ENCODE results near the gene PDE6D. TPM values are rescaled to one million over a fixed set of nuclear protein-coding genes. Genes with fewer than 3 reads are reported as not detected.
A peak's percentile ranks its signal among the peaks of the same experiment; 100 is the strongest.

PDE6D gene
- total and polyA plus RNA-seq, 2 of the 13 experiments (the other 11 are each of a cell fraction or from before 2014, with no cell fraction given): 14.1 to 23.2 TPM

DNA sequence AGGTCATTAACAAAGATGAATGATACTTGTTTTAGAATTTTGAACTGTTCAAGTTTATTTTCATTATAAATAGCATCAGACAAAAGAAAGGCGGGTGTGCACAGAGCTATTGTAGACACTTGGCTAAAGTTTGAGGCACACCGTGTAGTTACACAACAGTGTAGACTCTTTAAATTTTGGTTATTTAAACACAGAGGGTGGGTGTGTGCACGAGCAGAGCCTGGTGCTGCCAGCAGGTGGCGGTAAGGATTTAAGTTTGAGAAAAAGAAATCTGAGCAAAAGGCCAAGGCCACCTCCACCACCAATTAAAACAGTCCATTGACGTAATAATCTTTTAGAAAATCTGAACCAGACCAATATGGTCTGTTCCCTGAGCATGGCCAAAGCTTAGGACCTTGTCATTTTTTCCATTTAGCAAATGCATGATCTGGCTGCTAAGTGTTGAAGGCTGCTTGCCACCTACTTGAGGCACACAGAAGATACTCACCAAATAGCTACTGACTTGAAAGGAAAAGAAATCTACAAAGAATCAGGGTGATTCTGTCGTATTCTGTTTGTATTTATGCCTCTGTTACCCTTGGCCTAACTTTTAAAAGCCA is 19.5 kb upstream of the PDE6D start (continued):
- TF ChIP-seq, protein P1, sequence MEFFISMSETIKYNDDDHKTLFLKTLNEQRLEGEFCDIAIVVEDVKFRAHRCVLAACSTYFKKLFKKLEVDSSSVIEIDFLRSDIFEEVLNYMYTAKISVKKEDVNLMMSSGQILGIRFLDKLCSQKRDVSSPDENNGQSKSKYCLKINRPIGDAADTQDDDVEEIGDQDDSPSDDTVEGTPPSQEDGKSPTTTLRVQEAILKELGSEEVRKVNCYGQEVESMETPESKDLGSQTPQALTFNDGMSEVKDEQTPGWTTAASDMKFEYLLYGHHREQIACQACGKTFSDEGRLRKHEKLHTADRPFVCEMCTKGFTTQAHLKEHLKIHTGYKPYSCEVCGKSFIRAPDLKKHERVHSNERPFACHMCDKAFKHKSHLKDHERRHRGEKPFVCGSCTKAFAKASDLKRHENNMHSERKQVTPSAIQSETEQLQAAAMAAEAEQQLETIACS (CRISPR knock-in tag; IDR thresholded peaks at IDR 0.05): no peak
- TF ChIP-seq ATF7 (IDR thresholded peaks at IDR 0.05) (no peak), ATF7 (CRISPR knock-in tag; IDR thresholded peaks at IDR 0.05) (no peak), XRCC5 (optimal IDR thresholded peaks at IDR 0.05; ENCODE audit: low read length) (peak; percentile 63), BORCS8-MEF2B (CRISPR knock-in tag; IDR thresholded peaks at IDR 0.05) (no peak), HMGXB4 (CRISPR knock-in tag; IDR thresholded peaks at IDR 0.05; ENCODE audit: borderline replicate concordance in 1 of 2, low read depth in 1 of 2) (no peak), YEATS4 (CRISPR knock-in tag; IDR thresholded peaks at IDR 0.05; ENCODE audit: borderline replicate concordance) (no peak), TBX2 (CRISPR knock-in tag; IDR thresholded peaks at IDR 0.05; ENCODE audit: borderline replicate concordance) (no peak), XBP1 (CRISPR knock-in tag; IDR thresholded peaks at IDR 0.05) (no peak), U2AF2 (IDR thresholded peaks at IDR 0.05; ENCODE audit: low read depth, low read length) (no peak), STAG1 (CRISPR knock-in tag; IDR thresholded peaks at IDR 0.05) (peak; percentile 39), ZNF782 (CRISPR knock-in tag; IDR thresholded peaks at IDR 0.05; ENCODE audit: borderline replicate concordance) (no peak), HNF4A (CRISPR knock-in tag; IDR thresholded peaks at IDR 0.05) (0 out of 2 replicates have a peak, but pooled peaks have one; percentile 24), SMARCE1 (IDR thresholded peaks at IDR 0.05; ENCODE audit: borderline replicate concordance) (no peak), CEBPG (CRISPR knock-in tag; IDR thresholded peaks at IDR 0.05) (0 out of 2 replicates have a peak, but pooled peaks have one; percentile 4), PPARG (CRISPR knock-in tag; conservative IDR thresholded peaks at IDR 0.05) (peak; percentile 88), ZNF432 (CRISPR knock-in tag; IDR thresholded peaks at IDR 0.05; ENCODE audit: borderline replicate concordance) (no peak), ZNF484 (CRISPR knock-in tag; IDR thresholded peaks at IDR 0.05; ENCODE audit: borderline replicate concordance, low read depth) (no peak), TCF7 (IDR thresholded peaks at IDR 0.05; ENCODE audit: low read depth) (no peak), UBTF (CRISPR knock-in tag; IDR thresholded peaks at IDR 0.05) (no peak), ARNTL (CRISPR knock-in tag; IDR thresholded peaks at IDR 0.05) (no peak)
- TF ChIP-seq, protein P2, sequence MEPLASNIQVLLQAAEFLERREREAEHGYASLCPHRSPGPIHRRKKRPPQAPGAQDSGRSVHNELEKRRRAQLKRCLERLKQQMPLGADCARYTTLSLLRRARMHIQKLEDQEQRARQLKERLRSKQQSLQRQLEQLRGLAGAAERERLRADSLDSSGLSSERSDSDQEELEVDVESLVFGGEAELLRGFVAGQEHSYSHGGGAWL (CRISPR knock-in tag; IDR thresholded peaks at IDR 0.05): no peak
- TF ChIP-seq, protein P3, sequence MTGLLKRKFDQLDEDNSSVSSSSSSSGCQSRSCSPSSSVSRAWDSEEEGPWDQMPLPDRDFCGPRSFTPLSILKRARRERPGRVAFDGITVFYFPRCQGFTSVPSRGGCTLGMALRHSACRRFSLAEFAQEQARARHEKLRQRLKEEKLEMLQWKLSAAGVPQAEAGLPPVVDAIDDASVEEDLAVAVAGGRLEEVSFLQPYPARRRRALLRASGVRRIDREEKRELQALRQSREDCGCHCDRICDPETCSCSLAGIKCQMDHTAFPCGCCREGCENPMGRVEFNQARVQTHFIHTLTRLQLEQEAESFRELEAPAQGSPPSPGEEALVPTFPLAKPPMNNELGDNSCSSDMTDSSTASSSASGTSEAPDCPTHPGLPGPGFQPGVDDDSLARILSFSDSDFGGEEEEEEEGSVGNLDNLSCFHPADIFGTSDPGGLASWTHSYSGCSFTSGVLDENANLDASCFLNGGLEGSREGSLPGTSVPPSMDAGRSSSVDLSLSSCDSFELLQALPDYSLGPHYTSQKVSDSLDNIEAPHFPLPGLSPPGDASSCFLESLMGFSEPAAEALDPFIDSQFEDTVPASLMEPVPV (CRISPR knock-in tag; IDR thresholded peaks at IDR 0.05): no peak
